Mesenchymal stem cell (in vitro differentiated cells and primary cell): ENCODE results near the gene ALDH1B1.

Experiments
- DNase-seq: peaks from one replicate; pipeline ENCODE4 v3.0.0-alpha.2; 2013
- H2AFZ ChIP-seq: one replicate; pipeline ENCODE4 v1.6.1; 2013; ENCODE audit warnings: low read depth, mild to moderate bottlenecking, control low read depth, inconsistent platforms, low read length, moderate library complexity
- H2AK5ac ChIP-seq: 2 replicates; pipeline ENCODE4 v1.6.1; 2013; ENCODE audit warnings: low read length, moderate library complexity, mild to moderate bottlenecking, inconsistent platforms; ENCODE audit not compliant: severe bottlenecking
- H2BK120ac ChIP-seq: one replicate; pipeline ENCODE4 v1.6.1; 2013; ENCODE audit warnings: low read depth, mild to moderate bottlenecking, inconsistent platforms, low read length, moderate library complexity
- H2BK12ac ChIP-seq, 2 experiments: one replicate each; pipeline ENCODE4 v1.6.1; 2013; ENCODE audit warnings: inconsistent platforms in 2 of 2, low read length in 2 of 2, mild to moderate bottlenecking in 2 of 2, moderate library complexity in 2 of 2, control low read depth in 1 of 2
- H2BK15ac ChIP-seq: one replicate; pipeline ENCODE4 v1.6.1; 2013; ENCODE audit warnings: mild to moderate bottlenecking, low read depth, inconsistent platforms; ENCODE audit not compliant: poor library complexity, severe bottlenecking
- H2BK5ac ChIP-seq: 2 replicates; pipeline ENCODE4 v1.6.1; 2013; ENCODE audit warnings: low read depth, mild to moderate bottlenecking, low read length, control low read depth, inconsistent platforms; ENCODE audit not compliant: poor library complexity, severe bottlenecking
- H3K14ac ChIP-seq, 2 experiments: one replicate each; pipeline ENCODE4 v1.6.1; 2013; ENCODE audit warnings: inconsistent platforms in 2 of 2, low read length in 2 of 2, control low read depth in 1 of 2, mild to moderate bottlenecking in 1 of 2, moderate library complexity in 1 of 2
- H3K18ac ChIP-seq, 2 experiments: one replicate each; pipeline ENCODE4 v1.6.1; 2013; ENCODE audit warnings: inconsistent platforms in 2 of 2, low read length in 2 of 2, control low read depth in 1 of 2, low read depth in 1 of 2, mild to moderate bottlenecking in 1 of 2
- H3K23ac ChIP-seq, 2 experiments: one replicate each; pipeline ENCODE4 v1.6.1; 2013; ENCODE audit warnings: inconsistent platforms in 2 of 2, low read length in 2 of 2, mild to moderate bottlenecking in 2 of 2, moderate library complexity in 2 of 2, control low read depth in 1 of 2
- H3K27ac ChIP-seq: 2 replicates; pipeline ENCODE4 v1.5.1; 2013; ENCODE audit warnings: mild to moderate bottlenecking, moderate library complexity, low read length, control low read depth, inconsistent platforms; ENCODE audit not compliant: poor library complexity, severe bottlenecking
- H3K27me3 ChIP-seq, 2 experiments: 2 replicates each; pipeline versions ENCODE4 v1.6.1 to v1.7.0; 2013; ENCODE audit warnings: low read length in 2 of 2, mild to moderate bottlenecking in 2 of 2, moderate library complexity in 2 of 2, control low read depth in 1 of 2, inconsistent platforms in 1 of 2; ENCODE audit not compliant: control insufficient read depth in 1 of 2, insufficient read depth in 1 of 2
- H3K36me3 ChIP-seq, 2 experiments: 2 replicates each; pipeline versions ENCODE4 v1.6.1 to v1.7.0; 2013; ENCODE audit warnings: low read length in 2 of 2, control low read depth in 1 of 2, inconsistent platforms in 1 of 2, low read depth in 1 of 2, mild to moderate bottlenecking in 1 of 2; ENCODE audit not compliant: insufficient read depth in 2 of 2, control insufficient read depth in 1 of 2
- H3K4ac ChIP-seq, 2 experiments: one replicate each; pipeline ENCODE4 v1.6.1; 2013; ENCODE audit warnings: inconsistent platforms in 2 of 2, low read length in 2 of 2, mild to moderate bottlenecking in 2 of 2, moderate library complexity in 2 of 2, control low read depth in 1 of 2, low read depth in 1 of 2
- H3K4me1 ChIP-seq: 2 replicates; pipeline ENCODE4 v1.6.1; 2013; ENCODE audit warnings: low read depth, low read length, control low read depth; ENCODE audit not compliant: control insufficient read depth, insufficient read depth
- H3K4me2 ChIP-seq: 2 replicates; pipeline ENCODE4 v1.6.1; 2013; ENCODE audit warnings: low read length, mild to moderate bottlenecking, inconsistent platforms; ENCODE audit not compliant: poor library complexity, severe bottlenecking
- H3K4me3 ChIP-seq, 2 experiments: 2 replicates each; pipeline versions ENCODE4 v1.5.1 to v1.7.0; 2013; ENCODE audit warnings: low read length in 2 of 2, mild to moderate bottlenecking in 2 of 2, control low read depth in 1 of 2, low read depth in 1 of 2; ENCODE audit not compliant: insufficient read depth in 1 of 2
- H3K79me1 ChIP-seq: replicated peaks from 2 replicates; pipeline ENCODE4 v1.6.1; 2013; ENCODE audit warnings: mild to moderate bottlenecking, control low read depth, low read length, inconsistent platforms; ENCODE audit not compliant: poor library complexity, severe bottlenecking
- H3K9ac ChIP-seq: 2 replicates; pipeline ENCODE4 v1.7.0; 2013; ENCODE audit warnings: mild to moderate bottlenecking, low read length, moderate library complexity
- H3K9me3 ChIP-seq: 2 replicates; pipeline ENCODE4 v1.7.0; 2013; ENCODE audit warnings: mild to moderate bottlenecking, low read length; ENCODE audit not compliant: control insufficient read depth
- H4K8ac ChIP-seq: one replicate; pipeline ENCODE4 v1.6.1; 2013; ENCODE audit warnings: inconsistent platforms, mild to moderate bottlenecking, low read length, moderate library complexity
- H4K91ac ChIP-seq: one replicate; pipeline ENCODE4 v1.6.1; 2013; ENCODE audit warnings: mild to moderate bottlenecking, low read length, inconsistent platforms
- WGBS: methylation state at CpG from one replicate; pipeline ENCODE4 v1.1.7; 2013; ENCODE audit warnings: mixed read lengths; 5-methylcytosine and 5-hydroxymethylcytosine counted together

ALDH1B1 gene

DNA sequence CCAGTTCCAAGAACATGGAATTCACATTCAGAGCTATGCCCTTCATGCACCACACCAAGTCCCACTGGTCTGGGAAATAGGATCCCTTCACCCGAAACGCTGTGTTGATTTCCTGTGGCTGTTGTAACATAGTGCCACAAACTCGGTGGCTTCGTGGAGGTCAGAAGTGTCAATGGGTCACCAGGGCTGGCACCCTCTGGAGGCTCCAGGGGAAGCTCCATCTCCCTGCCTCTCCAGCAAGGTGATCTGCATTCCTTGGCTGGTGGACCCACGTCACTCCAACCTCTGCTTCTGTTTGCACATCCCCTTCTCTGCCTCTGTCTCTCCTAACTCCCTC lies 28.9 kb upstream of the ALDH1B1 start:
- no peak overlapping the region for H3K9ac ChIP-seq
- no peak overlapping the region for H2BK5ac ChIP-seq
- no peaks in the 10 kb centered on the region for H3K9me3 ChIP-seq
- no peaks in the 10 kb centered on the region for H3K27me3 ChIP-seq
- no peak overlapping the region for H3K27ac ChIP-seq
- 80% methylated on average over 5 of the region's 5 CpGs for WGBS
- H2AK5ac ChIP-seq, result no peak overlapping the region
- no peak for DNase-seq
- no peak overlapping the region for H3K14ac ChIP-seq
- H3K4me2 ChIP-seq, result no peak overlapping the region
- no peak overlapping the region for H2AFZ ChIP-seq
- H3K23ac ChIP-seq, result no peak overlapping the region
- peaks cover 34% of the 10 kb centered on the region for H3K4me1 ChIP-seq
- no peak overlapping the region for H3K4ac ChIP-seq
- H3K4me3 ChIP-seq, result peak overlapping the region in 1 of 2 experiments; percentile 56
- H4K91ac ChIP-seq, result no peak overlapping the region
- H2BK120ac ChIP-seq, result no peak overlapping the region
- H3K18ac ChIP-seq, result no peak overlapping the region
- H3K36me3 ChIP-seq, result no peaks in the 10 kb centered on the region
- H3K79me1 ChIP-seq, result no peaks in the 10 kb centered on the region
- H4K8ac ChIP-seq, result no peak overlapping the region
- H2BK12ac ChIP-seq, result no peak overlapping the region
- no peak overlapping the region for H2BK15ac ChIP-seq

DNA sequence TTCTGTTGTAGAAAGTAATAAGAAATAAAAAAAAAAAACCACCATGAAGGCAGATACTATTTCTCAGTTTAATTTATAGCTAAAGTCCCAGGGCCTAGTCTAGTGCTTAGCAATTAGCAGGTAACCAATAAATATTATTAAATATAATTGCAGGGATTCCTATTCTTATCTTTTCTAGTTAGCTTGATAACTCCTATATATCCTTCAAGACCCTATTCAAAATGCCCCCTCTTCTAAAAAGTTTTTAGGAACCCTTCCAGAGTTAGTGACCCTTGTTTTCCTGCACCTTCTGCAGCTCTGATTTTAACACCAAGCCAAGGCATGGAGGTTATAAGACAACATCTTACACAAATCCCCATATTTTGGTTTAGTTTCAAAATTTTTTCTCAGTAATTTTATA lies 24.6 kb upstream of the ALDH1B1 start:
- no peak overlapping the region for H2BK15ac ChIP-seq
- no peak overlapping the region for H4K91ac ChIP-seq
- H3K18ac ChIP-seq, result no peak overlapping the region
- H2AK5ac ChIP-seq, result no peak overlapping the region
- no peaks in the 10 kb centered on the region for H3K36me3 ChIP-seq
- H2BK5ac ChIP-seq, result no peak overlapping the region
- DNase-seq, result no peak
- H2AFZ ChIP-seq, result no peak overlapping the region
- no peak overlapping the region for H2BK12ac ChIP-seq
- no peak overlapping the region for H3K4me2 ChIP-seq
- H3K27me3 ChIP-seq, result peaks cover 5 to 42% of the 10 kb centered on the region in 2 experiments
- H3K4ac ChIP-seq, result no peak overlapping the region
- no peak overlapping the region for H3K4me3 ChIP-seq
- no peak overlapping the region for H3K9ac ChIP-seq
- no peak overlapping the region for H4K8ac ChIP-seq
- no peak overlapping the region for H2BK120ac ChIP-seq
- H3K27ac ChIP-seq, result no peak overlapping the region
- H3K23ac ChIP-seq, result no peak overlapping the region
- peaks cover 6% of the 10 kb centered on the region for H3K4me1 ChIP-seq
- H3K14ac ChIP-seq, result no peak overlapping the region
- no peaks in the 10 kb centered on the region for H3K79me1 ChIP-seq
- no peaks in the 10 kb centered on the region for H3K9me3 ChIP-seq

DNA sequence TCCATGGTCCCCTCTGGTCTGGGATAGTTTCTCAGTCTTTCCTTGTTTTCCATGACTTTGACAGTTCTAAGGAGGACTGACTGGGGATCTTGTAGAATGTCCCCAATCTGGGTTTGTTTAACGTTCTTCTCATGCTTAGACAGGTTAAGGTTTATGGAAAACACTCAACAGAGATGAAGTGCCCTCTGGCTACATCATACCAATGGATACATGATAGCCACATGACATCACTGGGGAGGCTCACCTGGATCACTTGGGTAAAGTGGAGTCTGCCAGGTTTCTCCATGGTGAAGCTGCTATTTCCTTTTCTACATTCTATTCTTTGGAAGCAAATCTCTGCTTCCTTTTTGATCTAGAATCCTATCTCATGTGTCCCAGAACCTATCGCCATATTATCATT lies 23.8 kb upstream of the ALDH1B1 start:
- no peak for DNase-seq
- Histone ChIP-seq H3K4me2 (no peak overlapping the region), H3K27me3 (peaks cover 5 to 50% of the 10 kb centered on the region in 2 experiments), H3K27ac (no peak overlapping the region), H2BK12ac (no peak overlapping the region), H2AFZ (no peak overlapping the region), H3K79me1 (no peaks in the 10 kb centered on the region), H2BK120ac (no peak overlapping the region), H3K9ac (no peak overlapping the region), H3K18ac (no peak overlapping the region), H4K8ac (no peak overlapping the region), H3K4ac (no peak overlapping the region), H3K23ac (no peak overlapping the region), H2BK5ac (no peak overlapping the region), H2AK5ac (no peak overlapping the region), H3K4me1 (peaks cover 1% of the 10 kb centered on the region), H3K9me3 (no peaks in the 10 kb centered on the region), H3K14ac (no peak overlapping the region), H3K4me3 (no peak overlapping the region), H2BK15ac (no peak overlapping the region), H4K91ac (no peak overlapping the region), H3K36me3 (no peaks in the 10 kb centered on the region)
- 73% methylated on average over 1 of the region's 2 CpGs for WGBS

DNA sequence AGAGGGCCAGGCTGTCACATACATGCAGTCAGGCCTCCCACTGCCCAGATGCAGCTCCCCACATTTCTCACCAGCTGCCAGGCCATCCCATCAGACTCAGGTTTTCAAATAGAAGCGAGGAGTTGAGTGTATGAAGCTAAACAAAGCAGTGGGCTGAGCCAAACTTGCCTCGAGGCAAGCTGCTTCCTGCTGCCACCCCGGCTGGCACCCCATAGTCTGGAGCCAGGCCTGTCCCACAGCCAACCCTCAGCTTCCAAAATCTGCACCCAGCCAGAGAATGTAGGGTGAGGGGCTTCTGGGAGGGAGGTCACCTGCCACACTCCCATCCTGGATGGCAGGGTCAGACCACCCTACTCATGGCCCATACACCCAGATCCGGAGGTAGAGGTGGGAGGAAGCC lies 22.3 kb upstream of the ALDH1B1 start:
- Histone ChIP-seq H3K36me3 (no peaks in the 10 kb centered on the region), H3K79me1 (no peaks in the 10 kb centered on the region), H3K9me3 (no peaks in the 10 kb centered on the region), H2BK120ac (no peak overlapping the region), H3K14ac (no peak overlapping the region), H3K23ac (no peak overlapping the region), H3K4me1 (peaks cover 1% of the 10 kb centered on the region), H3K18ac (no peak overlapping the region), H2AFZ (no peak overlapping the region), H3K27me3 (peaks cover 5 to 56% of the 10 kb centered on the region in 2 experiments), H3K4me3 (no peak overlapping the region), H3K9ac (no peak overlapping the region), H2BK12ac (no peak overlapping the region), H3K27ac (no peak overlapping the region), H3K4ac (no peak overlapping the region), H4K91ac (no peak overlapping the region), H2BK5ac (no peak overlapping the region), H3K4me2 (no peak overlapping the region), H2AK5ac (no peak overlapping the region), H4K8ac (no peak overlapping the region), H2BK15ac (no peak overlapping the region)
- DNase-seq, result no peak
- 66% methylated on average over 2 of the region's 4 CpGs for WGBS
